ENCODE results near the gene MYO1C. TPM values are rescaled to one million over a fixed set of nuclear protein-coding genes. Genes with fewer than 3 reads are reported as not detected.

Gene MYO1C
- total and polyA plus RNA-seq, 2 of the 8 experiments (the other 6 are each of a cell fraction or from before 2014, with no cell fraction given): 40.1 to 78.6 TPM

GRCh38 chr17:1498233-1498632, 5.7 kb upstream of the MYO1C start (continued):
- no peak for TF ChIP-seq CREB1 (IDR thresholded peaks at IDR 0.05)
